Embryonic facial prominence (tissue), 1 donor: Measurements from ENCODE around the gene FBXO8.
A peak's percentile ranks its signal among the peaks of the same experiment; 100 is the strongest.

ENCODE experiments used
- DNase-seq: peaks from one replicate; pipeline ENCODE4 v3.0.0-alpha.2; 2016; ENCODE audit errors: extremely low spot score

FBXO8 gene

GRCh38 chr4:174245714-174246113 lies 37.8 kb downstream of the FBXO8 start:
- DNase-seq = no peak

DNA sequence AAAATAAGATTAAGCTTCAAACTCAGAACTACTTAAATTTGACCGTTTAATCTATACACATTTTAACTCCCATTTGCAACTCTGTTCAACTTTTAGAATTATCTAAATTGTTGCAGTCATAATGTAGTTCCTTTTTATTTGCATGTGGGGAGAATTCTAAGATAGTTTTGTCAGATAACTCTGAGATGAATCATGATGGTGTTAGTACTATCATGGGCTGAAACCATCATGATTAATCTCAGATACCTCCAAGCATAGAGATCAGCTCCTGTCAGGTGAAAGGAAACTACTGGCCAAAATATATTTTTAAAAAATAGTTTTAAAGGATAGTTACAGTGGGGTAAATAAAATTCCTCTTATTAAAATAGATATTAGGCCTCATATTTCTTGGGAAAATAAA lies 39.0 kb downstream of the FBXO8 start:
- DNase-seq = no peak

DNA sequence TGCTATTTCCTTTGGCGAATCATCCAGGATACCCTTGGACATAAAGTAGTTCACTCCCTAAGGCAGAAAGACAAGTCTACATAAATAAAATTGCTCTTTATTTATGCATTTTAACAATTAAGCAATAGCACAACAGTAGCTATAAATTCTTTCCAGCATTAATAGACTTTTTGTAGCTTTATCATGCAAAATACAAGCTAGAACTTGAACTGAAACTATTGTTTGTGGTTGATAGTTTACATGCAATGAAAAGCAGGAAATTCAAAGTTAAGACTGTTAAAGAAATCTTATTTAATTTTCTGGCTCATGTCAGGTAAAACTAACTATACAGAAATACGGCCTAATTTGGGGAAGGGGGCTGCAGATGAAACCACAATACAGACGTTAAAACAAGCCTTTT lies 42.3 kb downstream of the FBXO8 start:
- DNase-seq = no peak

DNA sequence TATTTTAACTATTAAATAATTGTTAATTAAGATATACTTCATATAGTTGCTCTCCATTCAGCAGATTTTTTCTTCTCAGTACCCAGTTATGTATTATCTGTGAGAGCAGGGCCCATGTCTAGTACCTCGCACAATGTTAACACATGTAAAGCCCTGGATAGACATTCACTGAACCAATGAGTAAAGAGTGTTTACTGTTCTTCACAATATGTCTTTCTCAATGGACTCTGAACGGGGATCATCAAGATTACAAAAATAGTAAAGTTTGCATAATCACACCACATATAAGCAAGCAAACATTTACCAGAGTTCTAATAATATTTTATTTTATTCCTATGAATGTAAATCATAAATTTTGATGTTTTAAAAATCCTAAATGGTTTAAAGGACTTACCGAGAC lies 47.1 kb downstream of the FBXO8 start:
- DNase-seq = no peak

DNA sequence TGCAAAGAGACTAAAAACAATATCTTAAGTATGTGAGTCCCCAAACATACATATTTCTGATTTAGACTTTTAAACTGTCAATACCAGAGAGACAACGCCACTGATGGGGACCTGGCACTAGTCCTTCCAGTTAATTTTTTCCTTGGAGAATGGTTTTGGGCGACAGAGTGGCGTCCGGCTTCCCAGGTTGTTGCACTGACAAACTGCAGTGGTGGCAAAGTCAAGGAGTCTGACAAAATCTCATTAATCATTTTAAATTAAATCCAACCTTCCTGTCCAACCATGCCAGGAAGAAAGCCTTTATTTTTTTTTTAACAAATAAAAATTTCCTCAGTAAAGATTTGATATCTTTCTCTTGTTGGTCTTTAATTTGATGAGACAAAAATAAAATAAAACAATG lies 52.8 kb downstream of the FBXO8 start:
- no peak for DNase-seq

DNA sequence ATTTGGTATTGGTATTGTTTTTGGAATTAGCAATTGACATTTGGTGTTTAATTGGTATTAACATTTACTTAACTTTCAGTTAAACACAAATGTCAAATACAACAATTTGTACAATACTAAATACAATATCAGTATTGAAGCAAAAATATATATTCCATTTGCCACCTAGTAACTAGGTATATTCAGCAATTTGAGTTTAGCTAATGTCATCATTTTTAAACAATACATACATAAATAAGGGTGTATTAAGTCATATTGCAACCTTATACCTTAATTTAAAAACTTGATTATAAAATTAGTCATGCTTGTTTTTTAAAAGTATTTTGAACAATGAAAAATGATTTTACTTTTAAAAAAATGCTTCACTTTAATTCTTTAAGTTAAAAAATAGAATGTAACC lies 53.3 kb downstream of the FBXO8 start:
- no peak for DNase-seq

DNA sequence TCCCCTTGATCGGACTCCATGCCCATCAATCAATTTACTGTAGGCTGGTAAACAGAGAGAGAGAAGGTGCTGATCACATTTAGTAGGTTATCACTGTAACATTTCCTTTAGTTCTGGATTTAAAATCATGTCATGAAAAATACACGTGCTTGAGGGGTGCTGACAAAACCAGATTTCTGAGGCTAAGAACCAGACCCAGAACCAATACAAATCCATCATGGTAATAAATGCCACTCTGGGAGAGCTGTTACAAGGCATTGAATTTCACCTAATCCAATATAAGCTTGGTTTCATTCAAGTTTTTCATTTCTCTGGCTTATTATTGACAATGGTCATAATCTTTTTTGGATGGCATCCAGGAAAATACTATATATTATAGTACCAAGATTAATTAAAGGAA lies 54.5 kb downstream of the FBXO8 start:
- no peak for DNase-seq

DNA sequence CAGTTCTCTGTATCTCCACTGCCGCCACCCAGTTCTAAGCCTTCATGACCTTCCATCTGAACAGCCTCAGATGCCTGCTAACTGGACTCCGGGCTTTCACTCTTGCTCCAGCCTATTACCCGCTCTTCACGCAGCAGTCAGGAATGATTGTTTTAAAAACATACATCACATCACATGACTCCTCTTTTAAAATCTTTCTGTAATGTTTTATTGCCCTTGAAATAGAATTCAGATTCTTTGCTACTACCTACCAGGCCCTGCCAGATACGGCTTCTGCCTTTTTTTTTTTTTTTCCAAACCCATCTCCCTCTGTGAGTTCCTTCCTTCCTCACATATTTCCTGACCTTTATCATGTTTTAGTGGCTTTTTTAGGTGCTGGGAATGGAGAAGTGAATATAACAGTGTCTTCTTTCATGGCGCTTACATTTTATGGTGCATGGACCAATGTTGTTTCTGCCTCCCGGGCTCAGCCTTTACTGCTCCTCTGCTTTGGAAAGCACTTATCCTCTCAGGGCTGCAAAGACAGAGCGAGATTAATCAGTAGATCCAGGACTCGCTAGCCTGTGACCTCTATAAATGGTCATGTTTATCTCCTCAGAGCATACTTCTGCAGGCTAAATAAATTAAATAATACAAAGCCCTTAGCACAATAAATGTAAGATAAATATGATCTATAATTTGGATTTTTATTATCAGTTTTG lies 58.0 kb downstream of the FBXO8 start:
- DNase-seq = no peak

DNA sequence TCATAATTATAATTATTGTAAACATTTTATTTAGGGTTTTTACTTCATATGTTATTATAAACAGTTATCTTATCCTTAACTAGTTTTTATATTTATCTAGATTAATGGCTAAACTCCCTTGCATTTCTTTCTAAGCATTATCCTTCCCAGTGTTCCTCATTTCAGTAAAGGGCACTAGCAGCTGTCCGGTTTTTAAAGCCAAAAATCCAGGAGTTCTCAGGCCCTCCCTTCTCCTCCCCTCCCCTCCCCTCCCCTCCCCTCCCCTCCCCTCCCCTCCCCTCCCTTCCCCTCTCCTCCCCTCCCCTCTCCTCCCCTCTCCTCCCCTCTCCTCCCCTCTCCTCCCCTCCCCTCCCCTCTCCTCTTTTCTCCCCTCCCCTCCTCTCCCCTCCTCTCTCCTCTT lies 58.9 kb downstream of the FBXO8 start:
- DNase-seq = no peak

DNA sequence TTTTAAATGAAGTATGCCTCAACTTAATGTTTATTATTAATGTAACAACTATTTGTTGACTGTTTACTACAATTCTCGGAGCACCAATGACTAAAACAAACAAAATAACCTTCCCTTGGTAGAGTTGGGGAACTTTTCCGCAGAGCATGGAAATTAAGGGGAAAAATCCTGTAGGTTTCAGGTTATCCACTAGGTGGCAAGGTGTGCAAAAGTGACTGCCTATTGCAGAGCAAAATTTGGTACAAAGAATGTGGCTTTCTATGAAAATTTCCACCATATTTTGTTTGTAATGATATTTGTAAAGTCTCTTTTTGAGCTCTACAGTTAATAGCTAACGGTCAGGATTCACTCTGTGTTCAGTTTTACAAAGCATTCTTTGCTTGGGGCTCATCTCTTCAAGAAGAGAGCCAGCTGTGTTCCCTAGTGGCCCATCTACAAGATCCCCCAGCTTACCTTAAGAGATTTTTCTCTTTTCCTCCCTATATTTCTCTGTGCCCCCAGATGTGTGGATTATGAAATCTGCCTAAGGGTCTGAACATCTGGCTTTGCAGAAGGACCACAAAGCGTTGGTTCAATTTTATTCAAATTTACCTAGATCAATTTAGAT lies 61.1 kb downstream of the FBXO8 start:
- DNase-seq = no peak

GRCh38 chr4:174218127-174218790 lies 65.2 kb downstream of the FBXO8 start:
- no peak for DNase-seq

GRCh38 chr4:174217273-174218126 lies 66.0 kb downstream of the FBXO8 start:
- DNase-seq = peak; percentile 43

DNA sequence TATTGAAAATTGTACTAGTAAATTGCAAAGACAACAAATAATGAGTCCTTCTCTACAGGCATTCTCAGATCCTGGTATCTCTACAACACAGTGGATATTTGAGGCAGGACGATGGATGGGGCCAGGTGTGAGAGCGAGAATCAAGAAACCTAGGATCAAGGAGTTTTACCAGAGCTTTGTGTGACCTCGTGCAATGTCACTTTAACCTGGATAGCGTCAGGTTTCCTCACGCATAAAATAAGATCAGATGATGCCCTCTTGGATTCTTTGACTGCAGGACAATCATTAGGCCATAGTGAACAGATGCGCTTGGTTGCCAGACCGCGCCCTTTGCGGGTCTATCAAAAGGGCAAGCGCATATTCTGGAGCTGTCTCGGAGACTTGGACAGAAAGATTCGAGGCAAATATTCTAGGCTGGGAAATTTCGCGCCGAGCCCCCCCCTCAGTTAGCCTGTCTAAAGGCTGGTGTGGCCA lies 66.6 kb downstream of the FBXO8 start:
- DNase-seq = no peak

DNA sequence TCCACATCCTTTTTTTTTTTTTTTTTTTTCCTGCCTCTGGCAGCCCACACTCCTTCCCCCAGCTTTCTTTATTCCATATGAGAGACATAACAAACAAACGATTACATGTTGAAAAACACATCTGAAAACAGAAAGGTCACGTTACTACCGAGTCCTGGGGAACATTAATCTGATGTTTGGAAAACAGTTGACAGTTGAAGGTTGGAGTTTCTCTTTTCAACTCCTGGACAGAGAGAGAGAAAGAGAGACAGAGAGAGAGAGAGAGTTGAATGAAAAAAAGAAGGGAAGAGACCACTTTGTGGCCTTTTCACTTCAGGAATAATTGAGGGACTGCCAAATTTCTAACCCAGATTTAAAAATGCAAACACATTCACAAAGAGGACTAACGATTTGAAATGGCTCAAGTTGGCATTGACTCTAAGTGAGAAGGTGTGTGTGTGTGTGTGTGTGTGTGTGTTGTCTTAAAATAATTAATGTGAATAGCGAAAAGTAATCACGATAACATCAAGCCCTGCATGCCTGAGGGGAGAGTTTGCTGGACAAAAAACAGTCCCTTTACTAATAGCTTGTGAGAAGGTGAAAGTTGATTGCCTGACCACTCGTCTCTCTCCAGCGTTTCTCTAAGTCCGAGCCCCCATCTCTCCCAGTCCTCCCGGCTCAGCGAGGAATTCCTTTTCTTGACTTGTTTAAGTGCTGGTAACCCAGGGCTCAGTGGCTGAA lies 67.3 kb downstream of the FBXO8 start:
- DNase-seq = no peak

- DNase-seq = no peak
Measured at GRCh38 chr4:174215057-174215456, 68.4 kb downstream of the FBXO8 start.

DNA sequence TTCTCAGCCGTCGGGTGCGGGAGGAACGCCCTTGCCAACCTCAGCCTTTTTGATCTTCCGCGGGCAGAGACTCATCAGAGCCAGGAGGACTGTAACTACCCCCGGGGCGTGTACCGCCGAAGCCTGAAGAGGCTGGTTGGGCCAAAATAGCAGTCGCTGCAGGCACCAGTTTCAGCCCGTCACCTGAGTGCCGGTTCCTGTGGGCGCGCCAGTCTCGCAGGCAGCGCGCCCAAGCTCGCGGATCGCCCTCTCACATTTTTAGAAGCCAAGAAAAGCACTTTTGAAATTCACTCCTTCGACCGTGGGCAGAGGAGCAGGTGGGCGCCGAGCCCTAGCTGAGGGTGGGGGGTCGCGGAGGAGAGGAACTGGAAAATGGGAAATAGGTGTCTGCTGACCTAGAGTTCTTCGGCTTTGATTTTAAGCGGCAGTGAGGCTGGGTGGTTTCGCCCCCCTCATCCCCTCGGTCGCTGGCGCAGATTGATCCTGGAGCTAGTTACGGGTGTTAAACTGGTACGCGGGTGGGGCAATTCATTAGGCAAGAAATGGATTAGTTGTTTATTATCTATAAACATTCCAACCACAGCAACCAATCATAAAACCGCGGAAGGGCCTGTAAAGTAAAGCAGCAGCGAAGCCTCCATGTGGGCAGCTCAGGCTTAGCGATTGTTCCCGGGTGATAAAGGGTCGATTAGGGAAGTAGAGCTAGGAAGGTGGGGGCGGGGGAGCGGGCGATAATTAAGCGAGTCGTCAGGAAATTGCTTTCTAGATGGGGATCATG lies 69.2 kb downstream of the FBXO8 start:
- DNase-seq = no peak

- DNase-seq = no peak
Measured at GRCh38 chr4:174213731-174214100, 69.8 kb downstream of the FBXO8 start.

GRCh38 chr4:174212061-174212460 lies 71.4 kb downstream of the FBXO8 start:
- DNase-seq = no peak

GRCh38 chr4:174211622-174212044 lies 71.8 kb downstream of the FBXO8 start:
- DNase-seq = no peak

- no peak for DNase-seq
Measured at GRCh38 chr4:174210952-174211490, 72.4 kb downstream of the FBXO8 start.
